Neutrophil (primary cell): ENCODE data around the gene PAWR.

Experiments used
- H3K27ac ChIP-seq: fragments of 200-600 bp; sonication (generic); 2 replicates; pipeline ENCODE4 v1.5.1; 2016; ENCODE audit warnings: mild to moderate bottlenecking, moderate library complexity
- H3K27me3 ChIP-seq: fragments of 200-600 bp; sonication (generic); 2 replicates; pipeline ENCODE4 v1.6.0; 2016; ENCODE audit warnings: mild to moderate bottlenecking
- H3K36me3 ChIP-seq: fragments of 200-600 bp; sonication (generic); 2 replicates; pipeline ENCODE4 v1.5.1; 2017
- H3K4me1 ChIP-seq, 2 experiments: fragments of 200-600 bp in 1 of 2; sonication (generic) in 1 of 2; 1 replicate in 1 of 2; 2 replicates in 1 of 2; pipeline versions ENCODE4 v1.5.1 to v1.6.1; 2013 to 2016; ENCODE audit warnings: low read depth in 1 of 2, low read length in 1 of 2, mild to moderate bottlenecking in 1 of 2, moderate library complexity in 1 of 2; ENCODE audit not compliant: control insufficient read depth in 1 of 2, insufficient read depth in 1 of 2
- H3K4me3 ChIP-seq, 2 experiments: fragments of 200-600 bp in 1 of 2; sonication (generic) in 1 of 2; 1 replicate in 1 of 2; 2 replicates in 1 of 2; pipeline ENCODE4 v1.5.1; 2013 to 2016; ENCODE audit warnings: low read depth in 1 of 2, low read length in 1 of 2, mild to moderate bottlenecking in 1 of 2, moderate library complexity in 1 of 2
- H3K9me3 ChIP-seq: fragments of 200-600 bp; sonication (generic); 2 replicates; pipeline ENCODE4 v1.5.1; 2016
- TF ChIP-seq, protein P1 (sequence below): fragments of 200-600 bp; sonication (generic); IDR thresholded peaks from 2 replicates; pipeline ENCODE4 v1.5.1; 2016; ENCODE audit warnings: antibody characterized with exemption

Gene PAWR

DNA sequence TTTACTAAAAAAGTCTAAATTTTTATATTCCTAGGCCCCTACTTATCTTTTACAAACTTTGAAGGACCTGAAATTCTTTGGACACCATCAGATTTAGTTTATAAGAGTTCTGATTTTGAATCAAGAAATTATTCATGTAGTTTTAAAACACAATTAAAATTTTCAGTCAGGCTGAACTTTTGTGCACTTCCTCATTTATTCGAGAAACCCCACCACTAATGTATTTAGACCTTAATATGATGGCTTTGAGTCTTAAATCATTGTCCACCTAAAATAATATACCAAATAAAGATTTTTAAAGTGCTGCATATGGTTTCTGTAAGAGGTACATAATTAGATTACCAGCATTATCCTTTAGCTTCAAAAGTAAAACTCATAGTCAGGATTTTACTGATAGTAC lies 103.4 kb downstream of the PAWR start:
- no peaks in the 10 kb centered on the region for H3K9me3 ChIP-seq
- H3K4me3 ChIP-seq: no peak overlapping the region
- H3K27me3 ChIP-seq: no peaks in the 10 kb centered on the region
- H3K27ac ChIP-seq: no peak overlapping the region
- no peaks in the 10 kb centered on the region for H3K4me1 ChIP-seq
- H3K36me3 ChIP-seq: no peaks in the 10 kb centered on the region
- TF ChIP-seq, protein P1, sequence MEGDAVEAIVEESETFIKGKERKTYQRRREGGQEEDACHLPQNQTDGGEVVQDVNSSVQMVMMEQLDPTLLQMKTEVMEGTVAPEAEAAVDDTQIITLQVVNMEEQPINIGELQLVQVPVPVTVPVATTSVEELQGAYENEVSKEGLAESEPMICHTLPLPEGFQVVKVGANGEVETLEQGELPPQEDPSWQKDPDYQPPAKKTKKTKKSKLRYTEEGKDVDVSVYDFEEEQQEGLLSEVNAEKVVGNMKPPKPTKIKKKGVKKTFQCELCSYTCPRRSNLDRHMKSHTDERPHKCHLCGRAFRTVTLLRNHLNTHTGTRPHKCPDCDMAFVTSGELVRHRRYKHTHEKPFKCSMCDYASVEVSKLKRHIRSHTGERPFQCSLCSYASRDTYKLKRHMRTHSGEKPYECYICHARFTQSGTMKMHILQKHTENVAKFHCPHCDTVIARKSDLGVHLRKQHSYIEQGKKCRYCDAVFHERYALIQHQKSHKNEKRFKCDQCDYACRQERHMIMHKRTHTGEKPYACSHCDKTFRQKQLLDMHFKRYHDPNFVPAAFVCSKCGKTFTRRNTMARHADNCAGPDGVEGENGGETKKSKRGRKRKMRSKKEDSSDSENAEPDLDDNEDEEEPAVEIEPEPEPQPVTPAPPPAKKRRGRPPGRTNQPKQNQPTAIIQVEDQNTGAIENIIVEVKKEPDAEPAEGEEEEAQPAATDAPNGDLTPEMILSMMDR: no peak

DNA sequence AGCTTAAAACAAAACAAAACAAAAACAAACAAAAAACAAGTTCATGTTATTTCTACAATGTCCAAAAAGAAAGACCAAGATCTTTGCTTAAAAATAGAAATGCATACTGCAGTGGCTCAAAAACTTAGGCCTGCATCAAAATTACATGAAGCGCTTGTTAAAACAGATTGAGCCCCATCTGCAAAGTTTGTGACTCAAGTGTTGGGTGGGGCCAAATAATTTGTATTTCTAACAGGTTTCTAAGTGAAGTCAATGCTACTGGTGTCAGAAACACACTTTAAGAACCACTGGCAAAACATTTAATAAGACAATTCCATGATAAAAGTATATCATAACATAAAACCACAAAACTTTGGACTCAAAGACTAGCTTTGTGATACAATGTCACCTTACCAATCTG lies 105.6 kb downstream of the PAWR start:
- H3K27ac ChIP-seq: no peak overlapping the region
- no peaks in the 10 kb centered on the region for H3K4me1 ChIP-seq
- no peaks in the 10 kb centered on the region for H3K36me3 ChIP-seq
- no peak overlapping the region for H3K4me3 ChIP-seq
- TF ChIP-seq, protein P1: no peak
- no peaks in the 10 kb centered on the region for H3K27me3 ChIP-seq
- H3K9me3 ChIP-seq: no peaks in the 10 kb centered on the region

DNA sequence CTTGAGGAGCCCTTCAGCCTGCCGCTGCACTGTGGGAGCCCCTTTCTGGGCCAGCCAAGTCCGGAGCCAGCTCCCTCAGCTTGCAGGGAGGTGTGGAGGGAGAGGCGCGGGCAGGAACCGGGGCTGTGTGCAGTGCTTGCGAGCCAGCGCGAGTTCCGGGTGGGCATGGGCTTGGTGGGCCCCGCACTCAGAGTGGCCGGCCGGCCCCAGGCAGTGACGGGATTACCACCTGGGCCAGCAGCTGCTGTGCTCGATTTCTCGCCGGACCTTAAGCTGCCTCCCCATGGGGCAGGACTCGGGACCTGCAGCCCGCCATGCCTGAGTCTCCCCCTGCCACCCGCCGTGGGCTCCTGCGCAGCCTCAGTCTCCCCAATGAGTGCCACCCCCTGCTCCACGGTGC lies 116.9 kb downstream of the PAWR start:
- no peaks in the 10 kb centered on the region for H3K27me3 ChIP-seq
- no peaks in the 10 kb centered on the region for H3K9me3 ChIP-seq
- H3K4me3 ChIP-seq: no peak overlapping the region
- no peak overlapping the region for H3K27ac ChIP-seq
- H3K4me1 ChIP-seq: no peaks in the 10 kb centered on the region
- TF ChIP-seq, protein P1: no peak
- H3K36me3 ChIP-seq: no peaks in the 10 kb centered on the region

DNA sequence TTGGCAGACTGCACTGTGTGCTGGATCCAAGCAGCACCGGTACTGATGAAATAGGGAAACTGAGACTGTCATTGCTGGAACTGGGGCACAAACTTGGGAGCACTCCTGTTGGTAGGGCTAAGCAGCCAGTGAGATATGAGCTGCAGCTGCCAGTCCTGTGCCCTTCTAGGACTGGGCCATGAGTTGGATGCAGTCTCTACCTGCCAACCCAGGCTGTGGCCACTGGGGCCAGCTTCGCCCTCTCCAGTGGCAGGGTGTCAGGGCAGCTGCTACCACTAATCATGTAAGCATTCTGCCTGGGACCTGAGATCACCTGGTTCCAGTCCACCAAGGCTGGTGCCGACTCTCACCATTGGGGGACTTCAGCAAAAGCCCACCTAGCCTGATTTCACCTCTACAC lies 121.1 kb downstream of the PAWR start:
- Histone ChIP-seq H3K4me1 (no peaks in the 10 kb centered on the region), H3K36me3 (no peaks in the 10 kb centered on the region)
- TF ChIP-seq, protein P1: no peak

DNA sequence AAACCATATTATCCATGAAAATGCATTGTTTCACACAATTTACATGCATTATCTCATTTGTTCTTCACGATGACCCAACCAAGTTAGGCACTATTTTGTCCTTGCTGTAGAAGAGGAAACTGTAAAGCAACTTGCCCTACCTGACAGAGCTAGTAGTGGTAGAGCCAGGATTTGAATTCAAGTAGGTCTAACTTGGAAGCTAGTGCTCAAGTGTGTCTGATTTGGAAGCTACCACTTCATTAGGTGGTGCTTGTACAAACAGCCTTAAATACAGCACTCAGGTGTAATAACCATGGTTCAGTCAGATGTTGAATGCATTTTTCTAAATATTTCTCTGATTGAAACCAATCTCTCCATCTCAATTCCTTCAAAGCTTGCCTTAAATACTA lies 123.6 kb downstream of the PAWR start:
- H3K36me3 ChIP-seq: no peaks in the 10 kb centered on the region

More for the DNA sequence above, 121.1 kb downstream of the PAWR start:
- H3K27ac ChIP-seq: no peak overlapping the region
- no peak overlapping the region for H3K4me3 ChIP-seq
- no peaks in the 10 kb centered on the region for H3K27me3 ChIP-seq
- H3K9me3 ChIP-seq: no peaks in the 10 kb centered on the region

More for the DNA sequence above, 123.6 kb downstream of the PAWR start:
- TF ChIP-seq, protein P1: no peak
- H3K27me3 ChIP-seq: no peaks in the 10 kb centered on the region
- H3K9me3 ChIP-seq: no peaks in the 10 kb centered on the region
- H3K27ac ChIP-seq: no peak overlapping the region
- no peak overlapping the region for H3K4me3 ChIP-seq
- no peaks in the 10 kb centered on the region for H3K4me1 ChIP-seq
